HCT116 (cell line): ENCODE results near the gene IGFLR1. TPM values are rescaled to one million over a fixed set of nuclear protein-coding genes. Genes with fewer than 3 reads are reported as not detected.

ENCODE experiments used
- ATAC-seq: fragments of 200-7000 bp; cut with Tn5 transposase; 2 replicates; pipeline ENCODE4 v1.9.1; 2020; ENCODE audit warnings: mild to moderate bottlenecking, moderate library complexity
- BruUV-seq: library from RNA; stranded (reverse); fragments of 400-500 nt; replicated peaks from 2 replicates; lab custom pipeline; 2021; lab: Mats Ljungman, UMichigan
- CTCF ChIA-PET: fragments of 300-600 bp; sonication (Branson Sonifier 250); formaldehyde crosslinking; loops from one replicate; lab custom pipeline; 2021; ENCODE audit warnings: antibody characterized with exemption; lab: Charles Lee
- POLR2A ChIA-PET: fragments of 300-600, 350-600 bp; sonication (Branson Sonifier 250); formaldehyde crosslinking; loops from one replicate; lab custom pipeline; 2021; ENCODE audit warnings: antibody characterized with exemption; lab: Charles Lee
- RAD21 ChIA-PET, 2 experiments: fragments of 300-600 bp; sonication (Branson Sonifier 250); formaldehyde crosslinking; loops; one replicate each; lab custom pipeline; 2023; ENCODE audit warnings: low total read pairs in 2 of 2; ENCODE audit not compliant: uncharacterized antibody in 2 of 2, unreplicated experiment in 2 of 2, low non-redundant PET in 1 of 2; lab: Charles Lee
- DNase-seq: peaks from one replicate; pipeline ENCODE4 v3.0.0-alpha.2; 2010; ENCODE audit warnings: low read depth, low spot score
- H2AFZ ChIP-seq: fragments of 200-600 bp; shearing (Covaris generic), sonication (generic); 2 replicates; pipeline ENCODE4 v1.6.1; 2017; ENCODE audit warnings: low read depth, mixed run types, mixed read lengths, antibody characterized with exemption, low read length; ENCODE audit not compliant: poor library complexity, severe bottlenecking
- H3K27ac ChIP-seq: 2 replicates; pipeline ENCODE4 v1.5.1; 2012; ENCODE audit warnings: low read depth, low read length
- H3K27me3 ChIP-seq: fragments of 200-600 bp; sonication (generic); 2 replicates; pipeline ENCODE4 v1.6.1; 2016; ENCODE audit warnings: mixed run types, low read length, mixed read lengths; ENCODE audit not compliant: insufficient read depth
- H3K36me3 ChIP-seq, 2 experiments: fragments of 200-500 bp in 1 of 2; fragments of 200-600 bp in 1 of 2; sonication (Bioruptor generic) in 1 of 2; sonication (generic) in 1 of 2; 2 replicates each; pipeline versions ENCODE4 v1.5.1 to v1.6.1; 2014 to 2016; ENCODE audit warnings: low read length in 2 of 2, inconsistent platforms in 1 of 2, mixed read lengths in 1 of 2, mixed run types in 1 of 2; ENCODE audit not compliant: insufficient read depth in 2 of 2, control insufficient read depth in 1 of 2
- H3K4me1 ChIP-seq, 2 experiments: fragments of 200-600 bp in 1 of 2; sonication (generic) in 1 of 2; 2 replicates each; pipeline versions ENCODE4 v1.5.1 to v1.6.1; 2012 to 2017; ENCODE audit warnings: low read length in 2 of 2, inconsistent platforms in 1 of 2, mild to moderate bottlenecking in 1 of 2, mixed read lengths in 1 of 2, mixed run types in 1 of 2, moderate library complexity in 1 of 2; ENCODE audit not compliant: insufficient read depth in 2 of 2, control insufficient read depth in 1 of 2
- H3K4me2 ChIP-seq: fragments of 200-600 bp; sonication (generic); 2 replicates; pipeline ENCODE4 v1.6.1; 2017; ENCODE audit warnings: mixed run types, low read length, mixed read lengths
- H3K4me3 ChIP-seq, 2 experiments: fragments of 200-600 bp in 1 of 2; sonication (generic) in 1 of 2; replicated peaks in 1 of 2; 2 replicates each; pipeline ENCODE4 v1.5.1; 2011 to 2016; ENCODE audit warnings: low read length in 2 of 2, control low read depth in 1 of 2, low read depth in 1 of 2, mild to moderate bottlenecking in 1 of 2, mixed read lengths in 1 of 2, mixed run types in 1 of 2
- H3K79me2 ChIP-seq: fragments of 200-600 bp; sonication (generic); 2 replicates; pipeline ENCODE4 v1.6.1; 2017; ENCODE audit warnings: mild to moderate bottlenecking, mixed run types, low read length, moderate library complexity, mixed read lengths; ENCODE audit not compliant: insufficient read depth
- H3K9ac ChIP-seq: fragments of 200-600 bp; sonication (generic); 2 replicates; pipeline ENCODE4 v1.6.1; 2016; ENCODE audit warnings: low read length, mixed read lengths
- H3K9me2 ChIP-seq: fragments of 200-600 bp; sonication (generic), shearing (Covaris generic); 2 replicates; pipeline ENCODE4 v1.6.1; 2017; ENCODE audit warnings: mixed run types, mild to moderate bottlenecking, moderate library complexity; ENCODE audit not compliant: insufficient read depth
- H3K9me3 ChIP-seq, 2 experiments: fragments of 200-500 bp in 1 of 2; fragments of 200-600 bp in 1 of 2; sonication (Bioruptor generic) in 1 of 2; sonication (generic) in 1 of 2; 2 replicates each; pipeline ENCODE4 v1.6.1; 2014 to 2017; ENCODE audit warnings: low read length in 2 of 2, mixed read lengths in 2 of 2, inconsistent platforms in 1 of 2, low read depth in 1 of 2, mild to moderate bottlenecking in 1 of 2, mixed run types in 1 of 2, moderate library complexity in 1 of 2; ENCODE audit not compliant: control insufficient read depth in 1 of 2, insufficient read depth in 1 of 2
- H4K20me1 ChIP-seq: fragments of 200-600 bp; sonication (generic), shearing (Covaris generic); 2 replicates; pipeline ENCODE4 v1.6.1; 2017; ENCODE audit warnings: mixed run types, mild to moderate bottlenecking, moderate library complexity; ENCODE audit not compliant: insufficient read depth
- CTCF ChIP-seq, 3 experiments: fragments of 200-600 bp in 1 of 3; sonication (generic) in 1 of 3; IDR thresholded peaks in 2 of 3; conservative IDR thresholded peaks in 1 of 3; 2 replicates each; pipeline ENCODE4 v1.5.1; 2012 to 2017; ENCODE audit warnings: low read depth in 2 of 3, low read length in 2 of 3, antibody characterized with exemption in 1 of 3, borderline replicate concordance in 1 of 3, control low read depth in 1 of 3, mild to moderate bottlenecking in 1 of 3, mixed read lengths in 1 of 3, mixed run types in 1 of 3, moderate library complexity in 1 of 3; ENCODE audit not compliant: insufficient read depth in 1 of 3
- EGR1 ChIP-seq: IDR thresholded peaks from 2 replicates; pipeline ENCODE4 v1.6.1; 2012; ENCODE audit warnings: low read depth
- EZH2 ChIP-seq: fragments of 200-600 bp; sonication (generic); IDR thresholded peaks from 2 replicates; pipeline ENCODE4 v1.6.1; 2017; ENCODE audit warnings: antibody characterized with exemption, mixed run types
- EZH2phosphoT487 ChIP-seq: fragments of 200-600 bp; IDR thresholded peaks from 2 replicates; pipeline ENCODE4 v1.6.1; 2018; ENCODE audit warnings: antibody characterized with exemption, borderline replicate concordance
- SIN3A ChIP-seq: IDR thresholded peaks from 2 replicates; pipeline ENCODE4 v1.6.1; 2012; ENCODE audit warnings: low read depth
- intact Hi-C: fragments of 100-400 bp; cut with micrococcal nuclease; formaldehyde crosslinking; loops from 2 replicates; pipeline ENCODE4 v1.10.0; 2022
- total RNA-seq: library from RNA; stranded (reverse); gene quantifications from one replicate; pipeline ENCODE4 v1.2.1, GENCODE V29; 2021; ENCODE audit not compliant: unreplicated experiment

Gene IGFLR1
- total RNA-seq, 1 experiment from 2014 or later, result 8.3 TPM

GRCh38 chr19:35757231-35757748 lies 15.0 kb upstream of the IGFLR1 start (continued):
- no peak for TF ChIP-seq CTCF (IDR thresholded peaks at IDR 0.05 in 2 of 3, conservative IDR thresholded peaks at IDR 0.05 in 1 of 3; ENCODE audit: borderline replicate concordance in 1 of 3, insufficient read depth in 1 of 3, low read depth in 2 of 3, low read length in 2 of 3)

GRCh38 chr19:35756377-35757230 lies 14.4 kb upstream of the IGFLR1 start, which contains the start of gene HSPB6:
TSS of gene HSPB6 (minus strand) at chr19:35757029. CDS start at chr19:35757008, 21 bp downstream.
- Histone ChIP-seq H3K9me2 (no peaks in the 10 kb centered on the region), H3K9ac (peak within 1 kb of the TSS; percentile 56), H3K4me1 (peaks cover 14 to 25% of the 10 kb centered on the region in 2 experiments), H3K36me3 (peaks cover under 1 to 12% of the 10 kb centered on the region in 2 experiments; a peak in 3 of 4 replicates), H3K4me2 (peak within 1 kb of the TSS; percentile 83), H2AFZ (no peak within 1 kb of the TSS), H3K4me3 (peak within 1 kb of the TSS; percentile 92 to 96), H3K27me3 (no peaks in the 10 kb centered on the region), H3K9me3 (no peaks in the 10 kb centered on the region), H3K27ac (peak within 1 kb of the TSS; percentile 75), H4K20me1 (no peaks in the 10 kb centered on the region), H3K79me2 (peaks cover 17% of the 10 kb centered on the region)
- CTCF ChIA-PET, result interaction anchor here (1.0 kb wide), 1 partner anchor 8 kb away, joined by 5 read pairs; the partner anchor contains the start of gene LIN37
- POLR2A ChIA-PET, result interaction anchor here (0.9 to 2.3 kb wide), 4 partner anchors 8 to 12 kb away, joined by 3 to 20 read pairs (median 4); partner anchors contain the start of genes LIN37, PSENEN and U2AF1L4
- ATAC-seq (no peak), DNase-seq (no peak)
- TF ChIP-seq EZH2 (no peak), SIN3A (no peak), EGR1 (no peak), EZH2phosphoT487 (no peak)
- no TSS peak for BruUV-seq
- intact Hi-C loops, result no loop called here
- RAD21 ChIA-PET, result no interaction called here
